ENCODE results near the gene SEC14L3.

DNA sequence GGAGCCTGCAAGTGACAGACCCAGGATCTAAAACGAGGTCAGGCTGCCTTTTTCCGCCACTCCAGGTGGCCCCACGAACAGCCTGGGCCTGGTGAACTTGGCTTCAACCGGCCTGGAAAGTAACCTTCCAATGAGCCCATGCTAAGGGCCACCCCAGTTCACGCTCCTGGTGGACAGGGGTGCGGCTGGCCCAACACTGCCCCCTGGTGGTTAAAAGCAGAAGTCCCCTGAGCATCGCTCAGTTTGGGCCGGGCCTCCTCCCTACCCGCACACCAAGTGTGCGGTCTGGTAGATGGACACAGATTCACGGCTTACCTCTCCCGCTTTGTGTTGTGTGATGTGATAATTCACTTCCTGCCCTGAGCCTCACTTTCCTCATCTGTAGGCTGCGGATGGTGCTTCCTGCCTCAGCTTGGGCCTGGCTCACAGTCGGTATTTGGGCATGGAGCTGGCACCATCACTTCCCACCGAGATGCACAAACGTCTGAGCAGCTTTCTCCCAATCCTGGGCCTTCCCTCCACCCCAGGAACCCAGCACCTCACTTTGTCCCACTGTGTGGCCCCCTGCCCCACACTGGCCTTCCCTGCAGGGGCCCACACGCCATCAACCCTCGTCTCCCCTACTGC is 13.7 kb upstream of the SEC14L3 start:
- TF ChIP-seq SUZ12 (IDR thresholded peaks at IDR 0.05; ENCODE audit: extremely low read depth, insufficient read depth, insufficient read length) (no peak), ZNF274 (IDR thresholded peaks at IDR 0.05; ENCODE audit: low read depth, low read length) (no peak), YY1 (IDR thresholded peaks at IDR 0.05; ENCODE audit: insufficient read depth, insufficient read length) (no peak)
